Endothelial cell of umbilical vein (primary cell): ENCODE data around the gene RNU1-2. TPM values are rescaled to one million over a fixed set of nuclear protein-coding genes. Genes with fewer than 3 reads are reported as not detected.

Experiments
- BruUV-seq: library from RNA; stranded (reverse); fragments of 400-500 nt; replicated peaks from 2 replicates; lab custom pipeline; 2021; lab: Mats Ljungman, UMichigan
- CTCF ChIA-PET: fragments of 300-600, 350-600 bp; sonication (Branson Sonifier 250); formaldehyde crosslinking; loops from one replicate; lab custom pipeline; 2021; ENCODE audit warnings: antibody characterized with exemption, inconsistent platforms; lab: Charles Lee
- POLR2A ChIA-PET: fragments of 300-600, 350-600 bp; sonication (Branson Sonifier 250); formaldehyde crosslinking; loops from one replicate; lab custom pipeline; 2021; ENCODE audit warnings: antibody characterized with exemption, inconsistent platforms; lab: Charles Lee
- DNase-seq: peaks from one replicate; pipeline ENCODE4 v3.0.0-alpha.2; 2011; ENCODE audit warnings: low read depth, low spot score
- FAIRE-seq: peaks from 2 replicates; lab custom pipeline; 2011; peaks lifted over from hg19 to GRCh38; lab: Jason Lieb, UNC
- H2AFZ ChIP-seq: 2 replicates; pipeline ENCODE4 v1.6.0; 2012; ENCODE audit warnings: low read depth, low read length, control low read depth, inconsistent platforms
- H3K27ac ChIP-seq: 2 replicates; pipeline ENCODE4 v1.5.1; 2011; ENCODE audit warnings: low read depth, mild to moderate bottlenecking, control low read depth, low read length, moderate library complexity; ENCODE audit not compliant: insufficient read depth
- H3K27me3 ChIP-seq, 2 experiments: 2 replicates each; pipeline versions ENCODE4 v1.6.0 to v1.6.1; 2011; ENCODE audit warnings: low read length in 2 of 2, mixed read lengths in 1 of 2; ENCODE audit not compliant: control insufficient read depth in 2 of 2, insufficient read depth in 2 of 2
- H3K36me3 ChIP-seq, 2 experiments: 2 replicates in 1 of 2; 3 replicates in 1 of 2; pipeline ENCODE4 v1.5.1; 2011; ENCODE audit warnings: low read length in 2 of 2, mild to moderate bottlenecking in 1 of 2, moderate library complexity in 1 of 2; ENCODE audit not compliant: control insufficient read depth in 2 of 2, insufficient read depth in 2 of 2; ENCODE audit errors: extremely low read depth in 1 of 2
- H3K4me1 ChIP-seq: 3 replicates; pipeline ENCODE4 v1.5.1; 2011; ENCODE audit warnings: mild to moderate bottlenecking, low read length; ENCODE audit not compliant: control insufficient read depth, insufficient read depth; ENCODE audit errors: extremely low read depth
- H3K4me2 ChIP-seq: 2 replicates; pipeline ENCODE4 v1.6.1; 2011; ENCODE audit warnings: low read length, control low read depth, mixed read lengths; ENCODE audit not compliant: insufficient read depth
- H3K4me3 ChIP-seq, 3 experiments: fragments of 200-600 bp in 1 of 3; sonication (generic), shearing (Covaris generic) in 1 of 3; replicated peaks in 1 of 3; 2 replicates each; pipeline ENCODE4 v1.5.1; 2011 to 2016; ENCODE audit warnings: control low read depth in 3 of 3, low read length in 3 of 3, mild to moderate bottlenecking in 2 of 3, inconsistent platforms in 1 of 3, low read depth in 1 of 3, moderate library complexity in 1 of 3; ENCODE audit not compliant: insufficient read depth in 1 of 3
- H3K79me2 ChIP-seq: 2 replicates; pipeline ENCODE4 v1.6.0; 2012; ENCODE audit warnings: low read length, inconsistent platforms; ENCODE audit not compliant: control insufficient read depth, insufficient read depth
- H3K9ac ChIP-seq: replicated peaks from 2 replicates; pipeline ENCODE3; 2011; ENCODE audit warnings: low read length, control low read depth; ENCODE audit not compliant: insufficient read depth; ENCODE audit errors: extremely low read depth
- H3K9me1 ChIP-seq: replicated peaks from 3 replicates; pipeline ENCODE4 v1.6.0; 2011; ENCODE audit warnings: mild to moderate bottlenecking, low read length; ENCODE audit not compliant: control insufficient read depth, insufficient read depth; ENCODE audit errors: extremely low read depth
- H3K9me3 ChIP-seq: replicated peaks from 2 replicates; pipeline ENCODE4 v1.5.1; 2012; ENCODE audit warnings: low read length, inconsistent platforms; ENCODE audit not compliant: control insufficient read depth, insufficient read depth
- H4K20me1 ChIP-seq: replicated peaks from 2 replicates; pipeline ENCODE3; 2011; ENCODE audit warnings: mild to moderate bottlenecking, low read length; ENCODE audit not compliant: control insufficient read depth, insufficient read depth; ENCODE audit errors: extremely low read depth
- CTCF ChIP-seq, 2 donors: IDR thresholded peaks; 1 replicate in 1 of 2; 2 replicates in 1 of 2; pipeline ENCODE4 v1.5.1; 2011; ENCODE audit warnings: low read length in 2 of 2, mild to moderate bottlenecking in 2 of 2, moderate library complexity in 2 of 2, control low read depth in 1 of 2, inconsistent platforms in 1 of 2, low read depth in 1 of 2; ENCODE audit not compliant: insufficient read depth in 1 of 2; ENCODE audit errors: extremely low read depth in 1 of 2
- EZH2 ChIP-seq: IDR thresholded peaks from 2 replicates; pipeline ENCODE4 v1.6.1; 2012; ENCODE audit warnings: borderline replicate concordance, low read depth, mild to moderate bottlenecking, moderate library complexity, low read length, inconsistent platforms; ENCODE audit not compliant: severe bottlenecking
- FOS ChIP-seq: IDR thresholded peaks from 2 replicates; pipeline ENCODE4 v1.6.1; 2011; ENCODE audit warnings: mild to moderate bottlenecking, low read length, moderate library complexity, borderline replicate concordance; ENCODE audit not compliant: insufficient read depth
- GATA2 ChIP-seq: IDR thresholded peaks from 2 replicates; pipeline ENCODE4 v1.7.0; 2011; ENCODE audit warnings: low read depth, mild to moderate bottlenecking, moderate library complexity, mixed read lengths, low read length; ENCODE audit not compliant: insufficient read length, insufficient read depth
- JUN ChIP-seq: IDR thresholded peaks from 2 replicates; pipeline ENCODE4 v1.6.1; 2011; ENCODE audit warnings: borderline replicate concordance, low read depth; ENCODE audit not compliant: insufficient read length, insufficient read depth
- MAX ChIP-seq: IDR thresholded peaks from 2 replicates; pipeline ENCODE4 v1.6.1; 2011; ENCODE audit not compliant: insufficient read depth, insufficient read length
- MYC ChIP-seq: IDR thresholded peaks from one replicate; pipeline ENCODE4 v1.6.1; 2011; ENCODE audit warnings: mild to moderate bottlenecking, low read depth, low read length
- POLR2A ChIP-seq: IDR thresholded peaks from 2 replicates; pipeline ENCODE4 v1.6.1; 2012; ENCODE audit warnings: low read depth, mild to moderate bottlenecking, control low read depth, low read length
- POLR2AphosphoS5 ChIP-seq: IDR thresholded peaks from 2 replicates; pipeline ENCODE4 v1.6.1; 2012; ENCODE audit warnings: low read depth, mild to moderate bottlenecking, control low read depth, low read length, moderate library complexity; ENCODE audit not compliant: insufficient read depth
- dilution Hi-C: fragments of 300-500 bp; cut with MboI; formaldehyde crosslinking; loops from one replicate; pipeline ENCODE4 v1.15.0; 2019; ENCODE audit warnings: low sequenced_read_pairs; ENCODE audit not compliant: extremely low pct_ligation_motif_present
- intact Hi-C: fragments of 100-400 bp; cut with micrococcal nuclease; formaldehyde crosslinking; loops from one replicate; pipeline ENCODE4 v1.10.0; 2022
- polyA plus RNA-seq, 4 experiments: library from polyadenylated mRNA; depleted of rRNA in 3 of 4; stranded (reverse) in 3 of 4; unstranded in 1 of 4; fragments of >200 nt; gene quantifications; 2 replicates each; pipeline versions ENCODE4 v1.2.1 to v1.2.3, GENCODE V29; 2011 to 2012; ENCODE audit warnings: missing spikeins in 1 of 4
- total RNA-seq: library from RNA; stranded (reverse); gene quantifications from 2 replicates; pipeline ENCODE4 v1.2.3, GENCODE V29; 2021

Gene RNU1-2
- total and polyA plus RNA-seq, 2 donors (not counting 3 experiments of a cell fraction or from before 2014, with no cell fraction given), result 206 to 1,319 TPM

GRCh38 chr1:16924919-16925477 lies 29.2 kb downstream of the RNU1-2 start:
- Histone ChIP-seq H3K79me2 (no peaks in the 10 kb centered on the region), H3K27ac (no peak overlapping the region), H3K27me3 (no peaks in the 10 kb centered on the region), H3K9me3 (no peaks in the 10 kb centered on the region), H3K4me2 (no peak overlapping the region), H3K9me1 (no peaks in the 10 kb centered on the region), H3K4me3 (no peak overlapping the region), H3K36me3 (no peaks in the 10 kb centered on the region), H3K4me1 (peaks cover 7% of the 10 kb centered on the region), H4K20me1 (no peaks in the 10 kb centered on the region), H3K9ac (no peak overlapping the region), H2AFZ (no peak overlapping the region)
- no peak for FAIRE-seq
- no peak for DNase-seq
- no peak for TF ChIP-seq JUN
- peak in 1 of 2 donors; percentile 23 for TF ChIP-seq CTCF (IDR thresholded peaks at IDR 0.05; ENCODE audit: extremely low read depth in 1 of 2, insufficient read depth in 1 of 2, low read depth in 1 of 2, low read length in 2 of 2)
- no TSS peak for BruUV-seq
- POLR2A ChIA-PET, result no interaction called here
- CTCF ChIA-PET, result interaction anchor here (1.1 to 2.4 kb wide), 2 partner anchors 9 to 304 kb away, joined by 4 to 6 read pairs; no protein-coding TSS in a partner anchor
- dilution Hi-C loops (no loop called here), intact Hi-C loops (no loop called here)

- H3K9ac ChIP-seq, result no peak overlapping the region
Observed at GRCh38 chr1:16925635-16926490, 30.1 kb downstream of the RNU1-2 start.

More at GRCh38 chr1:16925635-16926490, 30.1 kb downstream of the RNU1-2 start:
- no peaks in the 10 kb centered on the region for H3K79me2 ChIP-seq
- H3K4me3 ChIP-seq, result no peak overlapping the region
- no peak overlapping the region for H3K4me2 ChIP-seq
- no TSS peak for BruUV-seq
- FAIRE-seq (no peak), DNase-seq (no peak)
- ChIA-PET CTCF (interaction anchor here (1.1 kb wide), 1 partner anchor 8 kb away, joined by 4 read pairs; no protein-coding TSS in a partner anchor), POLR2A (interaction anchor here (0.6 kb wide), 1 partner anchor 15 kb away, joined by 12 read pairs; no protein-coding TSS in a partner anchor)
- no peaks in the 10 kb centered on the region for H4K20me1 ChIP-seq
- H3K9me1 ChIP-seq, result no peaks in the 10 kb centered on the region
- H3K9me3 ChIP-seq, result no peaks in the 10 kb centered on the region
- H3K4me1 ChIP-seq, result peaks cover 7% of the 10 kb centered on the region
- no peak for TF ChIP-seq FOS
- TF ChIP-seq POLR2A, result no peak
- TF ChIP-seq MAX, result no peak
- no peak for TF ChIP-seq JUN
- TF ChIP-seq GATA2, result no peak
- no peak for TF ChIP-seq POLR2AphosphoS5
- no peak for TF ChIP-seq EZH2
- TF ChIP-seq MYC, result no peak
- TF ChIP-seq CTCF (IDR thresholded peaks at IDR 0.05; ENCODE audit: extremely low read depth in 1 of 2, insufficient read depth in 1 of 2, low read depth in 1 of 2, low read length in 2 of 2), result no peak
- intact Hi-C loops (no loop called here), dilution Hi-C loops (no loop called here)
- no peak overlapping the region for H2AFZ ChIP-seq
- no peaks in the 10 kb centered on the region for H3K27me3 ChIP-seq
- no peak overlapping the region for H3K27ac ChIP-seq
- H3K36me3 ChIP-seq, result no peaks in the 10 kb centered on the region
